CD4-positive, alpha-beta T cell treated with Interleukin-10 for 1 hour (primary cell): Measurements from ENCODE around the gene TTC33.
A peak's percentile ranks its signal among the peaks of the same experiment; 100 is the strongest.
"Not testable (repeated sequence)": the region's sequence is repeated elsewhere in the genome, so short reads cannot be mapped to it uniquely, and the experiment has no call there.

Experiments used
- DNase-seq: peaks from one replicate; pipeline ENCODE4 v3.0.0-alpha.2; 2020

Gene TTC33

DNA sequence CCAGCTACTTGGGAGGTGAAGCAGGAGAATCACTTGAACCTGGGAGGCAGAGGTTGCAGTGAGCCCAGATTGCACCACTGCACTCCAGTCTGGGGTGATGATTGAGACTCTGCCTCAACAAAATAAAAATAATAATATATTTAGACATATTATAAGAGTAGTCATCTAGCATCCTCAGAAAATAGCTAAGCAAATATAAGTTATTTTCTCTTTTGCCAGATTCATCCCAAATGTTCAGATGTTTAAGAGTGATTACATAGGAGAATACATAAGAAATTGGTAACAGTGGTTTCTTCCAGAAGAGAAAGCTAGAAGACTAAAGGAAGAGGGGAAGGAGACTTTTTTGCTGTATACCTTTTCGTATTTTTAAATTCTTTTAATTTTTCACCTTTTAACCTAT is 22.4 kb upstream of the TTC33 start:
- no peak for DNase-seq

DNA sequence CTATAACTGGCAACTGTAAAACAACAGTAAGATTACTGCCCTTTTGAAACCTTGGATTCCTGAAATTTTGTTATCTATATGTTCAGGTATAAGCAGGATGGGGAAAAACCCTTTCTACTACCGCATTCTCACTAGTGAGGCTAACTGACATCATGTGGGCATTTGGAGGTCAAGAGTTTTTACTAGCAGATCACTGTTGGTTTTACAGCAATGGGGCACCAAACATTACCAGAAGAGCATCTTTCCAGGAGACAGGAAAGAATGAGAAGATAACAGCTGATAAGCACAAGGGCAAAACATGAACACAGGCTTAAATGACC is 20.9 kb upstream of the TTC33 start:
- no peak for DNase-seq

DNA sequence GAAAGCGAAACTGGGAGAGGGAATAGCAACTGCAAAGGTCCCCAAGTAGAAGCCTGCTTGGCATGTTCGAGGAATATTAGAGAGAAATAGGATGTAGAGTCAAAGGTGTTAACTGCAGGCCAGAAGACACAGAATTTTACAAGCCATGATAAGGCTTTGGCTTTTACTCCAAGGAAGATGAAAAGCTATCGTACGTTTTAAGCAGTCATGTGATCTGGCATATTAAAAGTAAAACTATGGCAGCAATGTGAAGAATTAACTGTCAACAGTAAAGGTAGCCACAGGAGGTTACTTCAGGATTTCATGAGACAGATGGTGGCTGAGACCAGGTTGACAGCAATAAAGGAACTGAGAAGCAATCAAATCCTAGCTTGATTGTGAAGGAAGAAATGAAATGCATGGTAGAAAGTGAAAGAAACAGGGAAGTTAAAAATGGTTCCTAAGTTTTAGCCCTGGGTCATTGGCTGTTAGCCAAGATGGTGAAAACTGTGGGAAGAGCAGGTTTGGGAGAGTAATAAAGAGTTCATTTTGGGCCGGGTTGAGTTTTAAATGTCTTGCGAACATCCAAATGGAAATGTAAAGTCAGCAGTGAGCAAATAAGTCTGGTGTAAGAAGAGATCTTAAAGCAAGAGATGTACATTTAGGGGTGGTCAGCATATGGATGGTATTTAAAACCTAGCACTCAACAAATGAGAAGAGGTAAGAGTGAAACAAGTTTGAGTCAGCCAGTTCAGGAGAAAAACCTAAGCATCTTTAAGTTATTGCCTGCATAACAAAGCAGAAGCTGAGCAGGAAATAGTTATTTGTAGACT is 20.3 kb upstream of the TTC33 start:
- DNase-seq = no peak

GRCh38 chr5:40775085-40775845 is 19.5 kb upstream of the TTC33 start:
- DNase-seq = no peak

DNA sequence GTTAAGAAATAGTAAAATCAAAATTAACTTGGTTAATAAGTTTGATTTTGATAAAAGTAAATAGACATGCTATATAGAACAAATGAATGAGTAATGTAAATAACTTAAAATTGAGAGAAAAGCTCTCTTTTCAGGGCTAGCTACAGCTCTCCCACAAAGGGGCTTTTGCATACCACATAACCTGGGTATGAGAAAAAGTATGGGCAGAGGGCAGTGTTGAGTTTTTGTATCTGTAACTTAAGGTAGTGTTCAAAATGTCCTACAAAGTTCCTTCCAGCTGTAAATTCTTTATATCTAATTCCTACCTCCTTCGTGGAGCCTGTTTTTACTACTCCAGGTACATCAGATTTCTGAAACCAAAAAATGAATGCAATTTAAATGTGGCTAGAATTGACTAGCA is 18.9 kb upstream of the TTC33 start:
- DNase-seq = no peak

- DNase-seq = no peak
Measured at GRCh38 chr5:40770764-40771163, 15.0 kb upstream of the TTC33 start.

- DNase-seq = no peak
Measured at GRCh38 chr5:40762705-40763104, 6.9 kb upstream of the TTC33 start.

- no peak for DNase-seq
Measured at GRCh38 chr5:40757400-40757799, 1.6 kb upstream of the TTC33 start.

GRCh38 chr5:40755093-40755406 is 711 bp downstream of the TTC33 start:
- DNase-seq = peak; percentile 77

DNA sequence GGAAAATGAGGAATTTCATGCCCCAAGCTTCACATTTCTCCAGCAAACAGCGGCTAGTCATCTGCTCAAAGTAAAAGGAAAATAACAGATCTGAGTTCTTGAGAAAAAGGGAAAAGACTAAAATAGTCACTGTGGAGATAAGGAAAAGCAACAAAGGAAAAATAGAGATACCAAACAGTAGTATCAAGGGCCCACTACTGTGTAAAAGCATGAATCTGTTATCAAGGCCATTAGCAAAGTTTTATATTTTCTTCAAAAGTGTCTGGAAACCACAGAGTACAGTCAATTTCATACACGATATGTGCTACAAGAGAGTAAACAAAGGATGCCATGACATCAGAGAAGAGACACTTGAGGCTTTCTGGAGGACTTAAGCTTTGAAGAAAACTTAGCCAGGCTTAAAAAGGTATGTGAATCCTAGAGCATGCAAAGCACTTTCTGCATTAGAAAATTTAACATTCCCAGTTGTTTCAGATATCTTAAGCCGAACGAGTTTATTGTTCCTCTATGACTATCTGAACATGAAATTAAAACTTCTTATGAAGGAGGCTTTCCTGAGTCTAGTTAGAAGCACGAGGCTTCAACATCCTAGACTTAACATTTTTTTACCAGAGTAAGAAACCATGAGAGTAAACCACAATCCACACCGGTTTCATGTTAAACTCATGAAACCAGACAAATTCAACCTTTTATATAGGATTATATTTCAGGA is 1.2 kb downstream of the TTC33 start:
- peak; percentile 44 for DNase-seq

- no peak for DNase-seq
Measured at GRCh38 chr5:40746703-40747102, 9.1 kb downstream of the TTC33 start.

DNA sequence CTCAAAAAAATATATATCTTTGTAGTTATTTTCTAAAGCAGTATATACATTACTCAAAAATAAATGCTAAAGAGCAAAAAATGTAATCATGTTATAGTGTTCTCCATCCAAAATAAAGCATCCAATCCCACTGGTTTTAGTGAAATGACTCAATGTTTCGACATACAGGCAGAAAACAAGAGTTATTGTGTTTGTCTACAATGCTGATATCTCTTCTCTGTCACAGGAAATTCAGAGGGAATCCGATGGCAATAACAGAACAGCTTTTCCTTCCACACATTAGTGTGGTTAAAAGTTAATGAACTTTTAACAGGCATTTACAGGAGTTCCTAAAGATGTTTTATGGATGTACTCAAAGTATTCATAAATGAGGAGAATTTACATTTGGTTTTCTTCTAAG is 12.0 kb downstream of the TTC33 start:
- no peak for DNase-seq

DNA sequence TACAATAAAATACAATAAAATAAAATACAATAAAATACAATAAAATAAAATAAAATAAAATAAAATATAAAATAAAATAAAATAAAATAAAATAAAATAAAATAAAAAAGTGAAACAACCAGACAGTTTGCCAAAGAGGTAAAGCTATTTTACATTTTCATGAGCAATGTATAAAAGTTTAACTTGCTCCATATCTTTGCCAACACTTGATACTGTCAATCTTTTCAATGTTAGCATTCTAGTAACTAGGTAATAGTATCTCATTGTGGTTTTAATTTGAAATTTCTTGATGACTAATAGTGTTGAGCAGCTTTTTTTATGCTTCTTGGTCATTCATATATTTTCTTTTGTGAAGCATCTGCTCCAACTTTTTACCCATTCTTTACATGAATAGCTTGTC is 17.3 kb downstream of the TTC33 start:
- DNase-seq = no peak

DNA sequence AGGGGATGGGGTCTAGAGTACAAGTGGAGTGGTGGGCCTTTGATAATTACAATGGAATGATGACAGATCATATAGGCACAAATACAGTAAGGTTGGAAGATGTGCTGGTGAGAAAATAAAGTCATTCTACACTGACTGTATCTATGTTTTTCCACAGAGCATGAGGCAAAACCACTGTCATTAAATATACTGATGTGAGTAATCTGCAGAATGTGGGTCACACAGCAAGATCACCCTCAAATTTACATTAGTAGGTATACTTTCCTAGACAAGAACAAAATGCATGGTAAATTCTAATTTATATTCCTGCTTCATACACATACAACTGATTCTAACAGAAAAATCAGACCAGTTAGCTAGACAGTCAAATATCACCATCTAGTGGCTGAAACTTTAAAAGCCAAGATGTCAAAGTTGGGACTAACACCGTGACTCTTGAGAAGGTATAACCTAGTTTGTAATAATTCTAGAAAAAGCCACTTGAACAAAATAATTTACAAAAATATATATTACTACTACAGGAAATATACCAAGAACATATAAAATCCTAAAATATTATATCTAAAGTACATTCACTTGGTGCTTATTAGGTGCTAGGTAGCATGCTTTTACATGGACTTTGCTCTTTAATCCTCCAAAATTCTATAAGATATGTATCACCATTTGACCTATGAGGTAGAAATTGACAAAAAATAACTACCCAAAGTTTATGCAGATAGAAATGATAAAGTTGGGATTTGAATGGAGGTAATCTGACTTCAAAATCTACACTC is 19.5 kb downstream of the TTC33 start:
- DNase-seq = peak; percentile 75

DNA sequence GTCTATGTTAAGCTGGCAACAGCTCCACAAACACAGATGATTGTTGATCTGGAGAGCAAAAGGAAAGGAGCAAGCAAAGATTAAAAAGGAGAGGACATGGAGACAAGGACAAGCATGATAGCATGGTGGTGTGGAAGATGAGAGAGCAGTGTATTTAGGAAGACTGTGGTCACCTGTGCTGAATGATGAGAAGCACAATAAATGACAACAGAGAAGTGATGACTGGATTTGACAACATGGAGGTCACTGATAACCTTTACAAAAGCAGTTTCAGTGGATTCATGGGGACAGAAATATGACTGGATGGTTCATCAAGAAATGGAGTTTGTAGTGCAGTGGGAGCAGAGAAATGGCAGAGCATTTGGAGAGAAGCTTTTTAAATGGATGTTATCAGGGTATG is 20.2 kb downstream of the TTC33 start:
- no peak for DNase-seq

DNA sequence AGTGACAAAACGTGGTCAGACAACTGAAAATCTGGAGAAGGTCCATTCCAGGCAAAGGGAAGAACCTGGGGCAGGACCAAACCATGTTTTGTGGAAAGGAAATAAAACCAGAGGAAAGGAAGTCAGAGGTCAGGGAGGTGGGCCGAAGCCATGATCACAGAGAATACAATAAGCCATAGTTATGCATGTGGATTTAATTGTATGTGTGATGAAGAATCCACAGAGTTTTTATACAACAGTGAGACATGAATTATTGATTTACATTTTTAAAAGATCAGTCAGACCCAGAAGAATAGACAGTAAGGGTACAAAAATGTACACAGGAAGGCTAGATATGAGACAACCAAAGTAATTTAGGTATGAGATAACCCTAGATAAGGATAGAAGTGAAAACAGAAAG is 20.8 kb downstream of the TTC33 start:
- no peak for DNase-seq

DNA sequence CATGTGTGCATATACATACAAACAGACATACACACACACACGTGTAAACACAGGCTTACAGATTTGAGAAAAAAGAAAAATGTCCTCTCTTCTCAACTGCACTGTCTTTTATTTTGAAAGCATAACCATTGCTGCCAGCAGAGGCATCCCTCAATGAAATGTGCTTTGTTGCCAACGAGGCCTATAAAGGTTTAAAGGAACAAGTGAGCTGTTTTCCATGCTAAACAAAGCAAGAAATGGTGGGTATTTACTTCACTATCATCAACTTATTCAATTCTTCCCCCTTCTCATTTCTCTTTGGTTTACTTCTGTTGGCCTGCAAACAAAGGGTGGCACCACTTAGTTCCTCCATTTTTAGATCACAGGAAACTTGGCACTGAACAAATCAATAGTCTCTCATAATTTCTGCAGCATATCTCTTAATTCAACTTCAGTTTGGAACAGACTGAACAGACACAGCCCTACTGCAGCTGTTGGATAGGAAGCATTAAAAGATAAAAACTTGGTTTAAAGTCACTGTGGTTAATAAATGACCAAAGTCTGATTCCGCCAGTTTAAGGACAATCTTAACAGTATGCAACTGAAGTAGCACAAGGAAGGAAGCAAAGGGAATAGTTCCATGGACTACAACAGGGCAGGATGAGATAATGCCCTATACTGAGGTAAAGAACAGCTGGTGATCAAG is 21.7 kb downstream of the TTC33 start:
- DNase-seq = no peak

GRCh38 chr5:40733434-40733833 is 22.3 kb downstream of the TTC33 start:
- DNase-seq = no peak

DNA sequence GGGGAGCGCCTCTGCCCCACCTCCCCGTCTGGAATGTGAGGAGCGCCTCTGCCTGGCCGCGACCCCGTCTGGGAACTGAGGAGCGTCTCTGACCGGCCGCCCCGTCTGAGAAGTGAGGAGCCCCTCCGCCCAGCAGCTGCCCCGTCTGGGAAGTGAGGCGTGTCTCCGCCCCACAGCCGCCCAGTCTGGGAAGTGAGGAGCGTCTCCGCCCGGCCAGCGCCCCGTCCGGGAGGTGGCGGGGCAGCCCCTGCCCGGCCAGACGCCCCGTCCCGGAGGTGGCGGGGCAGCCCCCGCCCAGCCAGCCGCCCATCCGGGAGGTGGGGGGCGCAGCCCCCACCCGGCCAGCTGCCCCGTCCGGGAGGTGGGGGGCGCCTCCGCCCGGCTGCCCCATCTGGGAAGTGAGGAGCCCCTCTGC is 33.3 kb downstream of the TTC33 start:
- DNase-seq = not testable (repeated sequence)

GRCh38 chr5:40720069-40720468 is 35.7 kb downstream of the TTC33 start:
- DNase-seq = no peak

DNA sequence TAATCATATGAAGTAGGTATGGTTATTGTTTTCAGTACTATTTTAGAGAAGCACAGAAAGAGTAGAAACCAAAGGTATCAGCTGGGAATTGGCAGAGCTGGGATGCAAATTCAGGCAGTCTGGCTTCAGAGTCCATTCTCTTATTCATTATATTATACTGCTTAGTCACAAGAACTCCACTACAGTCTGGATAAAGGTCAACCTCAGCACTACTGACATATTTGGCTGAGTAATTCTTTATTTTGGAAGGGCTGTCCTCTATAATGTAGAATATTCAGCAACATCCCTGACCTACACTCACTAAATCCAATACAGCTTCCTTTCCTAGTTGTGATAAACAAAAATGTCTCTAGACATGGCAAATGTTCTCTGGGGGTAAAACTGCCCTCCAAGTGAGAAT is 38.5 kb downstream of the TTC33 start:
- DNase-seq = no peak

- DNase-seq = no peak
Measured at GRCh38 chr5:40716590-40716989, 39.2 kb downstream of the TTC33 start.

GRCh38 chr5:40716000-40716399 is 39.8 kb downstream of the TTC33 start:
- DNase-seq = no peak
